HG03064 (cell line): ENCODE data around the gene SUPT5H.
A peak's percentile ranks its signal among the peaks of the same experiment; 100 is the strongest.
"Not testable (repeated sequence)": the region's sequence is repeated elsewhere in the genome, so short reads cannot be mapped to it uniquely, and the experiment has no call there.

Experiments used
- ATAC-seq: cut with Tn5 transposase; IDR thresholded peaks from one replicate; pipeline ENCODE4 v1.9.1; 2021; ENCODE audit warnings: low read depth; ENCODE audit not compliant: unreplicated experiment

SUPT5H gene

GRCh38 chr19:39424934-39425333, 20.4 kb upstream of the SUPT5H start:
- no peak for ATAC-seq

GRCh38 chr19:39425744-39426143, 19.6 kb upstream of the SUPT5H start:
- ATAC-seq = no peak

- no peak for ATAC-seq
These were observed 19.2 kb upstream of the SUPT5H start for GRCh38 chr19:39426170-39426569.

GRCh38 chr19:39427707-39428106, 17.7 kb upstream of the SUPT5H start:
- ATAC-seq = no peak

GRCh38 chr19:39428283-39429112, 16.9 kb upstream of the SUPT5H start:
- ATAC-seq = no peak

- ATAC-seq = no peak
These were observed 14.4 kb upstream of the SUPT5H start for GRCh38 chr19:39430675-39431593.

GRCh38 chr19:39432677-39433025, 12.7 kb upstream of the SUPT5H start:
- ATAC-seq = no peak

GRCh38 chr19:39433480-39434079, 11.8 kb upstream of the SUPT5H start:
- ATAC-seq = no peak

GRCh38 chr19:39434123-39435076, 11.0 kb upstream of the SUPT5H start:
- no peak for ATAC-seq

- peak; percentile 64 for ATAC-seq
These were observed 9.7 kb upstream of the SUPT5H start, which contains the start of gene RPS16 for GRCh38 chr19:39435499-39436349. Gene RPS16 (minus strand): TSS chr19:39435949. CDS start chr19:39435895, 54 bp downstream.

- ATAC-seq = no peak
These were observed 9.0 kb upstream of the SUPT5H start for GRCh38 chr19:39436350-39436716.

- no peak for ATAC-seq
These were observed 7.0 kb upstream of the SUPT5H start for GRCh38 chr19:39438270-39438934.

GRCh38 chr19:39444598-39445195, 685 bp upstream of the SUPT5H start:
- ATAC-seq = no peak

- ATAC-seq = no peak
These were observed 1.1 kb downstream of the SUPT5H start for GRCh38 chr19:39446365-39447084.

- ATAC-seq = no peak
These were observed 2.9 kb downstream of the SUPT5H start for GRCh38 chr19:39448271-39448670.

- no peak for ATAC-seq
These were observed 3.9 kb downstream of the SUPT5H start for GRCh38 chr19:39449116-39449797.

GRCh38 chr19:39451257-39451656, 5.9 kb downstream of the SUPT5H start:
- not testable (repeated sequence) for ATAC-seq
